ENCODE measurements around the gene PPP2R5C.

The PPP2R5C gene

GRCh38 chr14:101716077-101716950, 45.2 kb upstream of the PPP2R5C start:
- TF ChIP-seq CTCF (IDR thresholded peaks at IDR 0.05; ENCODE audit: extremely low read depth, insufficient read depth, missing control alignments), result no peak
- in situ Hi-C loops (cut with MboI; ENCODE audit: low pct_unique_long_range_greater_than_20kb, low sequenced_read_pairs, unreplicated experiment), result loop anchor here (25.0 kb wide), 1 partner anchor 596 kb away; the partner anchor contains the start of genes MOK and ZNF839

GRCh38 chr14:101716956-101717662, 44.4 kb upstream of the PPP2R5C start:
- TF ChIP-seq CTCF (IDR thresholded peaks at IDR 0.05; ENCODE audit: extremely low read depth, insufficient read depth, missing control alignments), result no peak
- in situ Hi-C loops (cut with MboI; ENCODE audit: low pct_unique_long_range_greater_than_20kb, low sequenced_read_pairs, unreplicated experiment), result loop anchor here (25.0 kb wide), 1 partner anchor 595 kb away; the partner anchor contains the start of genes MOK and ZNF839
- DNase-seq (ENCODE audit: low spot score), result no peak

More at GRCh38 chr14:101716077-101716950, 45.2 kb upstream of the PPP2R5C start:
- no peak for DNase-seq (ENCODE audit: low spot score)

- in situ Hi-C loops (cut with MboI; ENCODE audit: low pct_unique_long_range_greater_than_20kb, low sequenced_read_pairs, unreplicated experiment), result loop anchor here (25.0 kb wide), 1 partner anchor 594 kb away; the partner anchor contains the start of genes MOK and ZNF839
- no peak for DNase-seq (ENCODE audit: low spot score)
- TF ChIP-seq CTCF (IDR thresholded peaks at IDR 0.05; ENCODE audit: extremely low read depth, insufficient read depth, missing control alignments), result no peak
These were observed 43.6 kb upstream of the PPP2R5C start for GRCh38 chr14:101717663-101718490.

- in situ Hi-C loops (cut with MboI; ENCODE audit: low pct_unique_long_range_greater_than_20kb, low sequenced_read_pairs, unreplicated experiment), result loop anchor here (25.0 kb wide), 1 partner anchor 593 kb away; the partner anchor contains the start of genes MOK and ZNF839
- no peak for TF ChIP-seq CTCF (IDR thresholded peaks at IDR 0.05; ENCODE audit: extremely low read depth, insufficient read depth, missing control alignments)
- no peak for DNase-seq (ENCODE audit: low spot score)
These were observed 42.4 kb upstream of the PPP2R5C start for GRCh38 chr14:101719045-101719645.

- TF ChIP-seq CTCF (IDR thresholded peaks at IDR 0.05; ENCODE audit: extremely low read depth, insufficient read depth, missing control alignments), result no peak
- in situ Hi-C loops (cut with MboI; ENCODE audit: low pct_unique_long_range_greater_than_20kb, low sequenced_read_pairs, unreplicated experiment), result loop anchor here (25.0 kb wide), 1 partner anchor 593 kb away; the partner anchor contains the start of genes MOK and ZNF839
- DNase-seq (ENCODE audit: low spot score), result no peak
These were observed 41.8 kb upstream of the PPP2R5C start for GRCh38 chr14:101719708-101720107.
